Thoracic aorta (tissue), 2 donors: ENCODE results near the gene MARK1. TPM values are rescaled to one million over a fixed set of nuclear protein-coding genes. Genes with fewer than 3 reads are reported as not detected.

Experiments
- ATAC-seq: fragments of 150-250 bp; one replicate; pipeline ENCODE4 v1.8.0; 2017; ENCODE audit warnings: low read depth; ENCODE audit not compliant: insufficient number of reproducible peaks, low FRiP score
- DNase-seq: peaks from one replicate; pipeline ENCODE4 v3.0.0-alpha.2; 2020; ENCODE audit warnings: low spot score
- H3K27ac ChIP-seq, 2 donors: fragments of 200-600 bp; sonication (generic); 1 replicate in 1 of 2; 2 replicates in 1 of 2; pipeline ENCODE4 v1.5.1; 2016; ENCODE audit warnings: mild to moderate bottlenecking in 2 of 2, moderate library complexity in 2 of 2
- H3K27me3 ChIP-seq: fragments of 200-600 bp; sonication (generic); replicated peaks from 2 replicates; pipeline ENCODE4 v1.6.0; 2016; ENCODE audit warnings: mild to moderate bottlenecking; ENCODE audit not compliant: insufficient read depth
- H3K36me3 ChIP-seq: fragments of 200-600 bp; sonication (generic); one replicate; pipeline ENCODE4 v1.5.1; 2016
- H3K4me1 ChIP-seq, 2 donors: fragments of 200-600 bp; sonication (generic); 1 replicate in 1 of 2; 2 replicates in 1 of 2; pipeline versions ENCODE4 v1.5.1 to v1.6.0; 2016; ENCODE audit warnings: low read depth in 2 of 2, mild to moderate bottlenecking in 1 of 2; ENCODE audit not compliant: control insufficient read depth in 1 of 2
- H3K4me3 ChIP-seq: fragments of 200-600 bp; sonication (generic); 2 replicates; pipeline ENCODE4 v1.5.1; 2016; ENCODE audit warnings: mild to moderate bottlenecking
- H3K9me3 ChIP-seq: fragments of 200-600 bp; sonication (generic); 2 replicates; pipeline ENCODE4 v1.5.1; 2016
- total RNA-seq, 2 donors: library from RNA; depleted of rRNA; stranded (reverse); fragments of >200 nt; gene quantifications; one replicate each; pipeline versions ENCODE4 v1.1.0 to v1.2.3, GENCODE V29; 2016
- TF ChIP-seq, protein P1 (sequence below): fragments of 200-600 bp; sonication (generic); IDR thresholded peaks from one replicate; pipeline ENCODE4 v1.5.1; 2019; ENCODE audit warnings: antibody characterized with exemption

MARK1 gene
- total RNA-seq, 2 donors from 2014 or later: 11.9 to 12.3 TPM

DNA sequence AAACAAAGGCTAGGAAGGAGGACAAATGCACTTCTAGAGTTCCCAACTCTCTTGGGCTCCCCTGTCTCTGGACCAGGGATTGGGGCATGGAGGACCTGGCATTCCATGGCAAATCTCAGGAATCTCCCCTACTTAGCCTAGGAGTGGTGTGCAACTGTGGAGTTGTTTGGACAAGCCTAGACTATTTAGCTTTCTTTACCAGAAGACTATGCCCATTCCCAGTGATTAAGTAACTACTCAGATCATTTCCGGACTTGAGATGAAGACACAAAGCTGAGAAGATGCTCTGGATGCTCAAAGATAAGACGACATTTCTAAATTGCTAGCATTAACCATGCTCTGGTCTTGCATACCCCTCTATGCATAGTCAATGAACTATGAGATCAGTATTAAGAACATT is 13.7 kb upstream of the MARK1 start:
- no peaks in the 10 kb centered on the region for H3K27me3 ChIP-seq
- TF ChIP-seq, protein P1, sequence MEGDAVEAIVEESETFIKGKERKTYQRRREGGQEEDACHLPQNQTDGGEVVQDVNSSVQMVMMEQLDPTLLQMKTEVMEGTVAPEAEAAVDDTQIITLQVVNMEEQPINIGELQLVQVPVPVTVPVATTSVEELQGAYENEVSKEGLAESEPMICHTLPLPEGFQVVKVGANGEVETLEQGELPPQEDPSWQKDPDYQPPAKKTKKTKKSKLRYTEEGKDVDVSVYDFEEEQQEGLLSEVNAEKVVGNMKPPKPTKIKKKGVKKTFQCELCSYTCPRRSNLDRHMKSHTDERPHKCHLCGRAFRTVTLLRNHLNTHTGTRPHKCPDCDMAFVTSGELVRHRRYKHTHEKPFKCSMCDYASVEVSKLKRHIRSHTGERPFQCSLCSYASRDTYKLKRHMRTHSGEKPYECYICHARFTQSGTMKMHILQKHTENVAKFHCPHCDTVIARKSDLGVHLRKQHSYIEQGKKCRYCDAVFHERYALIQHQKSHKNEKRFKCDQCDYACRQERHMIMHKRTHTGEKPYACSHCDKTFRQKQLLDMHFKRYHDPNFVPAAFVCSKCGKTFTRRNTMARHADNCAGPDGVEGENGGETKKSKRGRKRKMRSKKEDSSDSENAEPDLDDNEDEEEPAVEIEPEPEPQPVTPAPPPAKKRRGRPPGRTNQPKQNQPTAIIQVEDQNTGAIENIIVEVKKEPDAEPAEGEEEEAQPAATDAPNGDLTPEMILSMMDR: no peak
- no peaks in the 10 kb centered on the region for H3K36me3 ChIP-seq
- no peaks in the 10 kb centered on the region for H3K9me3 ChIP-seq
- ATAC-seq: no peak
- no peak overlapping the region for H3K27ac ChIP-seq
- H3K4me1 ChIP-seq: no peaks in the 10 kb centered on the region
- DNase-seq: no peak
- no peak overlapping the region for H3K4me3 ChIP-seq

- TF ChIP-seq, protein P1: no peak
- H3K27ac ChIP-seq: no peak overlapping the region
- no peak for DNase-seq
Measured at GRCh38 chr1:220516014-220516721, 11.8 kb upstream of the MARK1 start.

DNA sequence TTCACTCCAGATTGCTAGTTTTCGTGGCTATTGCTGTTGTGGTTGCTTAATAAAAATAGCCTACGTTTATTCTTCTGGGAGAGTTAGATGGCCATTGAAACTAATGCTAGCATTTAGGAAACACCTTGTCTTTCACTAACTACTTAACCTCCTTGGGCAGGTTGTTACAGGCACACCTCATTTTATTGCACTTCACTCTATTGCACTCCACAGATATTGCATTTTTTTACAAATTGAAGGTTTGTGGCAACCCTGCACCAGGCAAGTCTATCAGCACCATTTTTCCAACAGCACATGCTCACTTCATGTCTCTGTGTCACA is 11.3 kb upstream of the MARK1 start:
- Histone ChIP-seq H3K4me3 (no peak overlapping the region), H3K27me3 (no peaks in the 10 kb centered on the region), H3K4me1 (no peaks in the 10 kb centered on the region), H3K36me3 (no peaks in the 10 kb centered on the region), H3K27ac (no peak overlapping the region), H3K9me3 (no peaks in the 10 kb centered on the region)
- DNase-seq (no peak), ATAC-seq (no peak)
- TF ChIP-seq, protein P1: no peak

More at GRCh38 chr1:220516014-220516721, 11.8 kb upstream of the MARK1 start:
- Histone ChIP-seq H3K4me3 (no peak overlapping the region), H3K4me1 (no peaks in the 10 kb centered on the region), H3K9me3 (no peaks in the 10 kb centered on the region), H3K27me3 (no peaks in the 10 kb centered on the region), H3K36me3 (no peaks in the 10 kb centered on the region)
- ATAC-seq: no peak

GRCh38 chr1:220521778-220522177 is 6.2 kb upstream of the MARK1 start:
- no peaks in the 10 kb centered on the region for H3K9me3 ChIP-seq
- H3K36me3 ChIP-seq: no peaks in the 10 kb centered on the region
- peaks cover 0 to under 1% of the 10 kb centered on the region in 2 donors for H3K4me1 ChIP-seq
- DNase-seq (no peak), ATAC-seq (no peak)
- TF ChIP-seq, protein P1: no peak
- no peak overlapping the region for H3K27ac ChIP-seq
- no peak overlapping the region for H3K4me3 ChIP-seq
- no peaks in the 10 kb centered on the region for H3K27me3 ChIP-seq

DNA sequence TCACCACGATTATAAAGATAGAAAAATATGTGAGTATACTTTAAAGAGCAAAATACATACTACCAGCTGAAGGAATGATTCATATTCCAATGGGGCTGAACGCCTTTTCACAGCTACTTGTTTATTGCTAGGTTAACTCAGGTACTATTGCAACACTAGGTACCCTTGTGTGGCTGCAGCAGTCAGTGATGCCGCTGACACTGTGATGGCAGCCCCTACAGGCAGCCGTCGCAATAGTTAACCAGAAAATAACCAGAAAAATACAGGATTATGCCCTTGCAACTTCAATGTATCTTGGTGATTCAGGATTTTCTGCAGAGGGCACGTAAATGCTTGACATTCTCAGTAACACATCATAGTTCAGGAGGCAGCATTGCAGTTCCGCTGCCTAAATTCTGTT is 1.6 kb upstream of the MARK1 start:
- H3K27me3 ChIP-seq: no peaks in the 10 kb centered on the region
- no peaks in the 10 kb centered on the region for H3K36me3 ChIP-seq
- TF ChIP-seq, protein P1: no peak
- ATAC-seq (no peak), DNase-seq (no peak)
- peaks cover 6 to 10% of the 10 kb centered on the region in 2 donors for H3K4me1 ChIP-seq
- H3K4me3 ChIP-seq: no peak overlapping the region
- no peaks in the 10 kb centered on the region for H3K9me3 ChIP-seq
- H3K27ac ChIP-seq: no peak overlapping the region
